ENCODE results near the gene TBC1D22A. TPM values are rescaled to one million over a fixed set of nuclear protein-coding genes. Genes with fewer than 3 reads are reported as not detected.

TBC1D22A gene
- total RNA-seq, 1 experiment from 2014 or later = 32.6 TPM

DNA sequence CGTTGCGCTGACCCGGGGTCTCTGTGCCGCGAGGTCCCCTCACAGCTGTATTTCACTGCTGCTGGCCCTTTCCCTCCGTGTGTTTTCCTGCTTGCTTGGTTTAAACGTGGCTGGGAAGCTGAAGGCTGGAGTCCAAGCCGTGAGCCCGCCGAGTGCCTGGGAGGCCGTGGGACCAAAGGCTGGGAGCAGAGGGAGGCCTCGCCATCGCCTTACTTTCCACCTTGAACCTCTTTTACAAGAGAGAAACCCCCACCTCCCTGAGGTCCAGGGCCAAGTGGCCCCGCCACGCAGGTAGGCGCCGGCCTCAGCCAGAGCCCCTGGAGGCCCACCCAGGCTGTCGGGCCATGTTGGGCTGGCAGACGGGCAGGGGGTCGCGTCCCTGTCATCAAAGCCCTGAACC is 411.6 kb downstream of the TBC1D22A start:
- CTCF ChIA-PET = no interaction called here
- H3K36me3 ChIP-seq (ENCODE audit: control insufficient read depth, insufficient read depth, low read length) = no peaks in the 10 kb centered on the region
- TF ChIP-seq CTCF (IDR thresholded peaks at IDR 0.05; ENCODE audit: insufficient read depth in 1 of 2, low read depth in 1 of 2, low read length in 1 of 2, severe bottlenecking in 1 of 2, unreplicated experiment in 1 of 2) = no peak
- H3K4me3 ChIP-seq (ENCODE audit: low read depth, low read length) = no peak overlapping the region
- Mint-ChIP-seq H3K9me3 (ENCODE audit: unreplicated experiment) (no peaks in the 10 kb centered on the region), H3K27me3 (ENCODE audit: insufficient read depth, unreplicated experiment) (no peaks in the 10 kb centered on the region), H3K36me3 (ENCODE audit: insufficient read depth, unreplicated experiment) (peaks cover 11% of the 10 kb centered on the region), H3K4me1 (ENCODE audit: low read depth, unreplicated experiment) (no peaks in the 10 kb centered on the region), H3K4me3 (ENCODE audit: unreplicated experiment) (no peak overlapping the region), H3K27ac (ENCODE audit: unreplicated experiment) (no peak overlapping the region)
- intact Hi-C loops (cut with micrococcal nuclease; ENCODE audit: unreplicated experiment) = no loop called here
- POLR2A ChIA-PET = no interaction called here
- H3K4me1 ChIP-seq = 0 out of 2 replicates have a peak, but pooled peaks cover 3% of the 10 kb centered on the region
- peak in 1 of 2 experiments; percentile 19 for DNase-seq
- H3K27me3 ChIP-seq (replicated peaks; ENCODE audit: control insufficient read depth, insufficient read depth, low read length) = no peaks in the 10 kb centered on the region
- H3K9me3 ChIP-seq = no peaks in the 10 kb centered on the region
- no TSS peak for BruUV-seq (replicated peaks)

DNA sequence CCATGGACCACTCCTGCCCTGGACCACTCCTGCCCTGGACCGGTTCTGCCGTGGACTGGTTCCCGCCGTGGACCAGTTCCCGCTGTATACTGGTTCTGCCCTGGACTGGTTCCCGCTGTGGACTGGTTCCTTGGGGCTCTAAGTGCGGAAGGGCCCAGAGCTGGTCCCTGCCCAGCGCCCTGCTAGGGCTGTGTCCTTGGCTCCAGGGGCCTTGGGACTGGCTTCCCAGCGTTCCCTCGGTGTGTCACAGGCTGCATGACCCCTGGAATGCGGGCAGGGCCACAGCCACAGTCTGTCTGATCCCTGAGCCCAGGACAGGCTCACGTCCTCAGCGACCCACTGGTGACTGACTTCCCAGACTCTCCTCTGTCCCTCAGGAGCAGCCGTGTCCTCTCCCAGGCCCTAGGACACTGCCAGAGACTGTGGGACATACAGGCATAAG is 412.2 kb downstream of the TBC1D22A start:
- no peaks in the 10 kb centered on the region for H3K27me3 ChIP-seq (replicated peaks; ENCODE audit: control insufficient read depth, insufficient read depth, low read length)
- TF ChIP-seq CTCF (IDR thresholded peaks at IDR 0.05; ENCODE audit: insufficient read depth in 1 of 2, low read depth in 1 of 2, low read length in 1 of 2, severe bottlenecking in 1 of 2, unreplicated experiment in 1 of 2) = no peak
- H3K9me3 ChIP-seq = no peaks in the 10 kb centered on the region
- ChIA-PET CTCF (no interaction called here), POLR2A (no interaction called here)
- intact Hi-C loops (cut with micrococcal nuclease; ENCODE audit: unreplicated experiment) = no loop called here
- Mint-ChIP-seq H3K4me3 (ENCODE audit: unreplicated experiment) (no peak overlapping the region), H3K27me3 (ENCODE audit: insufficient read depth, unreplicated experiment) (no peaks in the 10 kb centered on the region), H3K4me1 (ENCODE audit: low read depth, unreplicated experiment) (no peaks in the 10 kb centered on the region), H3K9me3 (ENCODE audit: unreplicated experiment) (no peaks in the 10 kb centered on the region), H3K36me3 (ENCODE audit: insufficient read depth, unreplicated experiment) (peaks cover 11% of the 10 kb centered on the region), H3K27ac (ENCODE audit: unreplicated experiment) (no peak overlapping the region)
- 0 out of 2 replicates have a peak, but pooled peaks cover 3% of the 10 kb centered on the region for H3K4me1 ChIP-seq
- H3K36me3 ChIP-seq (ENCODE audit: control insufficient read depth, insufficient read depth, low read length) = no peaks in the 10 kb centered on the region
- DNase-seq = peak; percentile 22 to 30
- no peak overlapping the region for H3K4me3 ChIP-seq (ENCODE audit: low read depth, low read length)
- BruUV-seq (replicated peaks) = no TSS peak

GRCh38 chr22:47175151-47176025 is 412.9 kb downstream of the TBC1D22A start:
- Mint-ChIP-seq H3K27me3 (ENCODE audit: insufficient read depth, unreplicated experiment) (no peaks in the 10 kb centered on the region), H3K36me3 (ENCODE audit: insufficient read depth, unreplicated experiment) (peaks cover 11% of the 10 kb centered on the region), H3K4me3 (ENCODE audit: unreplicated experiment) (no peak overlapping the region), H3K27ac (ENCODE audit: unreplicated experiment) (no peak overlapping the region), H3K9me3 (ENCODE audit: unreplicated experiment) (no peaks in the 10 kb centered on the region), H3K4me1 (ENCODE audit: low read depth, unreplicated experiment) (no peaks in the 10 kb centered on the region)
- ChIA-PET CTCF (no interaction called here), POLR2A (no interaction called here)
- BruUV-seq (replicated peaks) = no TSS peak
- intact Hi-C loops (cut with micrococcal nuclease; ENCODE audit: unreplicated experiment) = no loop called here
- Histone ChIP-seq H3K9me3 (no peaks in the 10 kb centered on the region), H3K36me3 (ENCODE audit: control insufficient read depth, insufficient read depth, low read length) (no peaks in the 10 kb centered on the region), H3K4me1 (0 out of 2 replicates have a peak, but pooled peaks cover 3% of the 10 kb centered on the region), H3K27me3 (replicated peaks; ENCODE audit: control insufficient read depth, insufficient read depth, low read length) (no peaks in the 10 kb centered on the region), H3K4me3 (ENCODE audit: low read depth, low read length) (no peak overlapping the region)
- no peak for TF ChIP-seq CTCF (IDR thresholded peaks at IDR 0.05; ENCODE audit: insufficient read depth in 1 of 2, low read depth in 1 of 2, low read length in 1 of 2, severe bottlenecking in 1 of 2, unreplicated experiment in 1 of 2)
- peak in 1 of 2 experiments; percentile 22 for DNase-seq
